Measurements from ENCODE around the gene ZNF106.

ZNF106 gene

GRCh38 chr15:42474827-42475226, 16.1 kb downstream of the ZNF106 start:
- no peak for DNase-seq (ENCODE audit: low spot score)

GRCh38 chr15:42471002-42471401, 19.9 kb downstream of the ZNF106 start:
- no peak for DNase-seq (ENCODE audit: low spot score)

DNA sequence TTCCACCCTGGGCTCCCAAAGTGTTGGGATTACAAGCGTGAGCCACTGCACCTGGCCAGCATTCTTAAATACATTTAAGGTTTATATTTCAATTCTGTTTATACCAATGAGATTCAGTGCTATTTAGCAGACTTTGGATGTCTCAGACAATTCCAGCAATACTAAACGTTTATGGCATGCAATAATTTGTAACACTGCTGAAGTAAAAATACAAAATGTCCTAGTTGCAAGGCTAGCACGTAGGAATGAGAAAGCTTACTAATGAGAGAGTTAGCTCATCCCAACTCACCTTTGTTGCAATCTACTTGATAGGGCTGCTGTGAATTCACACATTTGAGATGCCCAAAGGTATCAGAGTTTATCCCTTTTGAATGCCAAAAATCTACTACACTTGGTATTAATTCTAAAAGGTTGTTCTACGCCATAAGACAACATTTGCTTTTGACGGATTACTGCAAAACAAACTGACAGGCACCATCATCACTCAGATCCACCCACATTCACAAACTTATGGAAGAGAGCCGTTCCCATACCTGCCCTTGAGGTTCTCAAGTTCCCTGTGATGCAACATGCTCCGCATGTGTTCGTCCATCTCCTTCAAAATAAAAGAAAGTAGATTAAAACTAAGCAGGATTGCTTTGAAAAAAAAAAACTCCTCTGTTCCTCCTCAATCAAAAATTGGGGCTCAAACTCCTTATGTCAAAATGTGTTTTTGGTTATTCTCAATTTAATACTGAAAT, 25.3 kb downstream of the ZNF106 start:
- DNase-seq (ENCODE audit: low spot score), result no peak

- DNase-seq (ENCODE audit: low spot score), result no peak
Measured at GRCh38 chr15:42461261-42461660, 29.7 kb downstream of the ZNF106 start.

- DNase-seq (ENCODE audit: low spot score), result no peak
Measured at GRCh38 chr15:42457445-42458442, 33.2 kb downstream of the ZNF106 start.

DNA sequence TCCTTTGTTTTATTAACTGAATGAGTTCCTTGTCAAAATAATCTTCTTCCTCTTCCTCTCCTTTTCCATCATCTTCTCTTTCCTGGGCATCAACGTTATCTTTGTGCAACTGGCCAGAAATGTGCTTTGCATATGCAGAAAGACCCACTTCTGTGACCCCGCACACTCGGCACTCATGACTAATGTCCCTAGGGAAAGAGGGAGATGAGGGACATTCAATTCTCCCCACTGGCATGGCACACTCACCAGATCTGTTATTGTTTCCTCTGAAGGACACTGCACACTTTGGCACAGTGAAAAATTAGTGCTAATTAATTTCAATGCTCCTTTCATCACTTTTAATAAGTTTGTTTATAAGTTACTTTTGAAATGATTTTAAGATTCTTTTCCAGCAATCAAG, 34.0 kb downstream of the ZNF106 start:
- no peak for DNase-seq (ENCODE audit: low spot score)

- DNase-seq (ENCODE audit: low spot score), result no peak
Measured at GRCh38 chr15:42456531-42456930, 34.4 kb downstream of the ZNF106 start.

DNA sequence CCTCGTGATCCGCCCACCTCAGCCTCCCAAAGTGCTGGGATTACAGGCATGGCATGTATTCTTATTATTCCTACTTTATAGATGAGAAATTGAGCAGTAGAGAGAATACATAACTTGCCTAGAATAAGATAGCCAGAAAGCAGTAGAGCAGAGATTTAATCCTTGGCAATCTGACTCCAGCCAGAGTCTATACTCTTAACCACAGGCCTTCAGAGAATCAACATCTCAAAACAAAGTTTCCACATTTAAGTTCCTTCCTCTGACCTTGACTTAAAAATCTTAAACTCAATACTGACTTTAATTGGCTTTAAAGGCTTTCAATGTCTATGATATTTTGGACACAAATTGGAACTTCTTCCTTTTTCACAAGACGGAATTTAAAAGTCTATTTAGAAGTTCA, 37.1 kb downstream of the ZNF106 start:
- DNase-seq (ENCODE audit: low spot score), result no peak

GRCh38 chr15:42450425-42450790, 40.5 kb downstream of the ZNF106 start:
- DNase-seq (ENCODE audit: low spot score), result no peak

- no peak for DNase-seq (ENCODE audit: low spot score)
Measured at GRCh38 chr15:42449770-42450424, 41.0 kb downstream of the ZNF106 start.

- DNase-seq (ENCODE audit: low spot score), result no peak
Measured at GRCh38 chr15:42448281-42448680, 42.7 kb downstream of the ZNF106 start.

DNA sequence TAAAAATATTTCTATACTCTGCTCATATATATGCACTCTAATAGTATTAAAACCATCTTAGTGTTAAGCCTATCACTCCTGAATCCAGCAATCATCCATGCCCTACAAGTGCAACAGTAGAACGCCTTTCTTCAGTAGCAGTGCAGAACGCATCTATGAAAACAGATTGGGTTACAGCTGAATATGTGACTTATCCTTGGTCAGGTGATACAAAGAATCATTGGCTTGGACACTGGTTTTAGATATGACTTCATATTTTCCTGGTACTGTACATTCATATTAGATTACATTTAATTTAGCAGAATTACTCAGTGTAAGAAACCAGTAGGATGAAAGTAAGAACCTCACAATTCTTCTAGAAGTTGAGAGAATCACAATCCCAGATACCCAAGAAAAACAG, 43.3 kb downstream of the ZNF106 start:
- DNase-seq (ENCODE audit: low spot score), result no peak

- DNase-seq (ENCODE audit: low spot score), result no peak
Measured at GRCh38 chr15:42445551-42445950, 45.4 kb downstream of the ZNF106 start.

GRCh38 chr15:42444415-42445063, 46.4 kb downstream of the ZNF106 start:
- no peak for DNase-seq (ENCODE audit: low spot score)

- DNase-seq (ENCODE audit: low spot score), result no peak
Measured at GRCh38 chr15:42427429-42428223, 63.3 kb downstream of the ZNF106 start.

DNA sequence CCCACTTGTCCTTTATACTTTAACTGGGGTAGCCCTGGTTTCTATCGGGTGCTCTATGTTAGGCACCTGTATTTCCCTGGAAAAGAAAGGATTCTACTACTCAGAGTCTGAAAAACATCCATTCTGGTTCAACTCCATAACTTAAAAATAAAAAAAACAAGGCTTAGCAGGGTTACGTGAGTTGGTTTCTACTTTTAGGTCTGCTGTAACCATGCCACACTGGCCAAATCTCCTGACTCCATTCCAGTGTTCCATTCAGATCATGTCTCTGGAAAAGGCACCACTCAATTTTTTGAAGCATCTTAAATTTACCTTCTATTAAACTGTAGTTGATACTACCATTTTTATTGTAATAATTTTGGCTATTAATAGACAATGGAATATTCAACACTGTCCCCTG, 69.6 kb downstream of the ZNF106 start:
- no peak for DNase-seq (ENCODE audit: low spot score)

DNA sequence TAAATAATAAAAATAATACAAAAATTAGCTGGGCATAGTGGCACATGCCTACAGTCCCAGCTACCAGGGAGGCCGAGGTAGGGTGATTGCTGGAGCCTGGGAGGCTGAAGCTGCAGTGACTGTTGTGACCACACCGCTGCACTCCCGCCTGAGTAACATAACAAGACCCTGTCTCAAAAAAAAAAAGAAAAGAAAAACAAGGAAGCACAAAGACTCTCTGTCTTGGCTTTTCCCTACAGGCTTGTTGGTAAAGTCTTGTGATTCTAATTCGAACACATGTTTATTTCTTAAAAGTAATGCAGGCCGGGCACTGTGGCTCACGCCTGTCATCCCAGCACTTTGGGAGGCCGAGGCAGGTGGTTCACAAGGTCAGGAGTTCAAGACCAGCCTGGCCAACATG, 71.6 kb downstream of the ZNF106 start:
- no peak for DNase-seq (ENCODE audit: low spot score)

- no peak for DNase-seq (ENCODE audit: low spot score)
Measured at GRCh38 chr15:42413920-42414319, 77.0 kb downstream of the ZNF106 start.

DNA sequence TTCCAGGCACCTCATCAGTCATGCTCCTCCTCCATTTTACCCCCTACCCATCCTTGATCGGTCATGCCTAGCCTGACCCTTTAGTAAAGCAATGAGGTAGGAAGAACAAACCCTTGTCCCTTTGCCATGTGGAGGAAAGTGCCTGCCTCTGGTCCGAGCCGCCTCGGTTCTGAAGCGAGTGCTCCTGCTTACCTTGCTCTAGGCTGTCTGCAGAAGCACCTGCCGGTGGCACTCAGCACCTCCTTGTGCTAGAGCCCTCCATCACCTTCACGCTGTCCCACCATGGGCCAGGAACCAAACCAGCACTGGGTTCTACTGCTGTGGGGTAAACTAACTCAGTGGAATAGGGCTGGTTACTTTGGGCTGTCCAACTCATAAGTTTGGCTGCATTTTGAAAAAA, 79.1 kb downstream of the ZNF106 start:
- DNase-seq (ENCODE audit: low spot score), result no peak

- no peak for DNase-seq (ENCODE audit: low spot score)
Measured at GRCh38 chr15:42409011-42409410, 81.9 kb downstream of the ZNF106 start.

DNA sequence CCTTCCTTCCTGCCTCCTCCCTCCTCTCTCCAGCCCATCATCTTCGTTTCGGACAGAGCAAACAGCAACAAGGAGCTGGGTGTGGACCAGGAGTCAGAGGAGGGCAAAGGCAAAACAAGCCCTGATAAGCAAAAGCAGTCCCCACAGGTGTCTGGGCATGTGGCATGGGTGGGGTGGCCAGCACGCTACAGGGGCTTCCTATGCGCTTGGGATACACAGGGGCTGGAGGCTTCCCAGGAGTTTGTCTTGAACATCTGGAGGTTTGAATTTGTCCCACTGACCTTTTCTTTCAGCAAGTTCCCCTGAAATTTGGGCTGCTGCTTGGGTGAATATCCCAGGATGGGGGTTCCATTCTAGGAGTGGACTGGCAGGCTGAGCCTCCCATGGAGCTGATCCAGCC, 82.8 kb downstream of the ZNF106 start:
- DNase-seq (ENCODE audit: low spot score), result no peak

Data from HuH-7.5 (cell line).